Measurements from ENCODE around the gene INSM1. TPM values are rescaled to one million over a fixed set of nuclear protein-coding genes. Genes with fewer than 3 reads are reported as not detected.

INSM1 gene
- total RNA-seq, 1 donor from 2014 or later: not detected

- DNase-seq (ENCODE audit: low read depth in 2 of 2): no peak
Measured at GRCh38 chr20:20417876-20418676, 50.2 kb downstream of the INSM1 start.
